K562 (cell line): ENCODE results near the gene FARP2. TPM values are rescaled to one million over a fixed set of nuclear protein-coding genes. Genes with fewer than 3 reads are reported as not detected.
A peak's percentile ranks its signal among the peaks of the same experiment; 100 is the strongest.

Experiments used
- ATAC-seq: fragments of 200-7000 bp; cut with Tn5 transposase; 3 replicates; pipeline ENCODE4 v1.9.1; 2020; ENCODE audit warnings: moderate library complexity
- BruUV-seq: library from RNA; stranded (reverse); fragments of 400-500 nt; replicated peaks from 2 replicates; lab custom pipeline; 2021; lab: Mats Ljungman, UMichigan
- CTCF ChIA-PET: fragments of 300-600 bp; formaldehyde crosslinking; extraction: SDS; loops from one replicate; lab custom pipeline; 2021; ENCODE audit warnings: low intra/inter-chr PET ratio; lab: Yijun Ruan, JAX
- POLR2A ChIA-PET: fragments of 300-600, 350-650 bp; sonication (Branson Sonifier 250); formaldehyde crosslinking; extraction: SDS; loops from one replicate; lab custom pipeline; 2021; ENCODE audit warnings: antibody characterized with exemption, inconsistent platforms; lab: Yijun Ruan, JAX
- DNase-seq, 4 experiments: peaks; one replicate each; pipeline versions ENCODE4 v3.0.0 to v3.0.0-alpha.2; 2011 to 2018; ENCODE audit warnings: low spot score in 3 of 4, mixed read lengths in 3 of 4; ENCODE audit errors: extremely low read depth in 1 of 4
- FAIRE-seq: peaks from 2 replicates; lab custom pipeline; 2011; peaks lifted over from hg19 to GRCh38; lab: Jason Lieb, UNC
- H2AFZ ChIP-seq: 2 replicates; pipeline ENCODE4 v1.6.0; 2011; ENCODE audit warnings: low read depth, low read length, control low read depth, inconsistent platforms
- H3K27ac ChIP-seq: fragments of 200-600 bp; 3 replicates; pipeline ENCODE4 v1.8.0; 2011; ENCODE audit warnings: low read depth, mild to moderate bottlenecking, control low read depth, inconsistent platforms, low read length, moderate library complexity, mixed read lengths; ENCODE audit errors: extremely low read depth
- H3K27me3 ChIP-seq, 2 experiments: fragments of 300-600 bp in 1 of 2; 2 replicates in 1 of 2; 3 replicates in 1 of 2; pipeline versions ENCODE4 v1.6.0 to v1.8.0; 2011; ENCODE audit warnings: inconsistent platforms in 2 of 2, low read length in 2 of 2, mild to moderate bottlenecking in 1 of 2, mixed read lengths in 1 of 2, moderate library complexity in 1 of 2; ENCODE audit not compliant: control insufficient read depth in 2 of 2, insufficient read depth in 2 of 2
- H3K36me3 ChIP-seq: fragments of 300-600 bp; 3 replicates; pipeline ENCODE4 v1.8.0; 2011; ENCODE audit warnings: mild to moderate bottlenecking, low read length, inconsistent platforms; ENCODE audit not compliant: control insufficient read depth, insufficient read depth
- H3K4me1 ChIP-seq, 2 experiments: fragments of 200-600 bp in 1 of 2; replicated peaks in 1 of 2; 2 replicates in 1 of 2; 3 replicates in 1 of 2; pipeline versions ENCODE4 v1.5.1 to v1.8.0; 2011; ENCODE audit warnings: inconsistent platforms in 2 of 2, low read length in 2 of 2, mild to moderate bottlenecking in 1 of 2, mixed read lengths in 1 of 2, moderate library complexity in 1 of 2; ENCODE audit not compliant: control insufficient read depth in 2 of 2, insufficient read depth in 2 of 2
- H3K4me2 ChIP-seq: 2 replicates; pipeline ENCODE4 v1.6.1; 2011; ENCODE audit warnings: low read length, control low read depth, inconsistent platforms, mixed read lengths; ENCODE audit not compliant: insufficient read depth
- H3K4me3 ChIP-seq: fragments of 200-600 bp; sonication (generic), shearing (Covaris generic); 2 replicates; pipeline ENCODE4 v1.5.1; 2016; ENCODE audit warnings: control low read depth, inconsistent platforms
- H3K79me2 ChIP-seq: fragments of 200-600 bp; 3 replicates; pipeline ENCODE4 v1.8.0; 2011; ENCODE audit warnings: low read length, inconsistent platforms; ENCODE audit not compliant: control insufficient read depth, insufficient read depth
- H3K9ac ChIP-seq, 2 experiments: 2 replicates each; pipeline versions ENCODE4 v1.6.0 to v1.6.1; 2011; ENCODE audit warnings: low read depth in 2 of 2, low read length in 2 of 2, control low read depth in 1 of 2, inconsistent platforms in 1 of 2, mild to moderate bottlenecking in 1 of 2, mixed read lengths in 1 of 2; ENCODE audit not compliant: insufficient read depth in 1 of 2
- H3K9me1 ChIP-seq: one replicate; pipeline ENCODE4 v1.6.0; 2011; ENCODE audit warnings: inconsistent platforms, mild to moderate bottlenecking, low read length, moderate library complexity; ENCODE audit not compliant: control insufficient read depth, insufficient read depth
- H3K9me3 ChIP-seq: replicated peaks from 2 replicates; pipeline ENCODE4 v1.5.1; 2011; ENCODE audit warnings: low read depth, low read length, inconsistent platforms; ENCODE audit not compliant: control insufficient read depth, insufficient read depth
- H4K20me1 ChIP-seq: replicated peaks from 2 replicates; pipeline ENCODE4 v1.6.1; 2011; ENCODE audit warnings: low read length, inconsistent platforms, mixed read lengths; ENCODE audit not compliant: control insufficient read depth, insufficient read depth
- C11orf30 ChIP-seq: fragments of 450-650 bp; IDR thresholded peaks from 2 replicates; pipeline ENCODE4 v1.6.1; 2016; ENCODE audit warnings: low read depth, mild to moderate bottlenecking
- CC2D1A ChIP-seq: fragments of 450-650 bp; IDR thresholded peaks from 2 replicates; pipeline ENCODE4 v1.6.1; 2017; ENCODE audit warnings: mild to moderate bottlenecking
- CCAR2 ChIP-seq: fragments of 200-400 bp; formaldehyde crosslinking; IDR thresholded peaks from 2 replicates; pipeline ENCODE4 v1.6.1; 2017; ENCODE audit warnings: mild to moderate bottlenecking, low read depth, low read length
- CREBBP ChIP-seq: IDR thresholded peaks from one replicate; pipeline ENCODE4 v1.6.1; 2012; ENCODE audit warnings: low read depth, mild to moderate bottlenecking, control low read depth, inconsistent platforms, low read length
- CXXC5 ChIP-seq: fragments of 250-450 bp; sonication (Bioruptor Pico); IDR thresholded peaks from 2 replicates; pipeline ENCODE4 v1.8.0; 2022; ENCODE audit warnings: inconsistent platforms, mild to moderate bottlenecking, moderate library complexity
- EP400 ChIP-seq: fragments of 450-650 bp; IDR thresholded peaks from 2 replicates; pipeline ENCODE4 v1.6.1; 2017; ENCODE audit warnings: antibody characterized with exemption, mild to moderate bottlenecking, moderate library complexity
- NELFE ChIP-seq: IDR thresholded peaks from 2 replicates; pipeline ENCODE4 v1.6.1; 2011; ENCODE audit warnings: mild to moderate bottlenecking; ENCODE audit not compliant: insufficient read depth, insufficient read length
- NFRKB ChIP-seq: fragments of 450-650 bp; IDR thresholded peaks from 2 replicates; pipeline ENCODE4 v1.6.1; 2016; ENCODE audit warnings: low read depth
- POLR3A ChIP-seq: IDR thresholded peaks from 2 replicates; pipeline ENCODE4 v1.6.1; 2011; ENCODE audit warnings: borderline replicate concordance, mild to moderate bottlenecking, moderate library complexity; ENCODE audit not compliant: insufficient read length, insufficient read depth; ENCODE audit errors: extremely low read depth
- POU5F1 ChIP-seq: fragments of 150-350 bp; IDR thresholded peaks from 2 replicates; pipeline ENCODE4 v1.6.1; 2014; ENCODE audit warnings: borderline replicate concordance, low read length, low read depth, mild to moderate bottlenecking; ENCODE audit not compliant: partially characterized antibody
- SMARCA5 ChIP-seq: fragments of 450-650 bp; IDR thresholded peaks from 2 replicates; pipeline ENCODE4 v1.6.1; 2016
- STAT5B ChIP-seq: fragments of 250-450 bp; sonication (Bioruptor Pico); IDR thresholded peaks from 2 replicates; pipeline ENCODE4 v1.8.0; 2021; ENCODE audit warnings: mild to moderate bottlenecking, inconsistent platforms
- YY1 ChIP-seq, 3 experiments: IDR thresholded peaks; 2 replicates each; pipeline ENCODE4 v1.6.1; 2011; ENCODE audit warnings: low read length in 2 of 3, mild to moderate bottlenecking in 2 of 3, moderate library complexity in 2 of 3, borderline replicate concordance in 1 of 3, control low read depth in 1 of 3, low read depth in 1 of 3; ENCODE audit not compliant: insufficient read depth in 3 of 3, insufficient replicate concordance in 2 of 3, control insufficient read depth in 1 of 3, insufficient read length in 1 of 3; ENCODE audit errors: extremely low read depth in 1 of 3
- ZNF316 ChIP-seq: fragments of 450-650 bp; IDR thresholded peaks from 2 replicates; pipeline ENCODE4 v1.6.1; 2016
- ZNF561 ChIP-seq: fragments of 450-650 bp; formaldehyde crosslinking; conservative IDR thresholded peaks from 2 replicates; pipeline ENCODE4 v1.4.0; 2020; ENCODE audit warnings: mild to moderate bottlenecking, moderate library complexity
- WGBS: fragments of 100-300 bp; shearing (Covaris generic); methylation state at CpG from one replicate; pipeline ENCODE4 v1.1.6; 2016; ENCODE audit warnings: low coverage, mixed read lengths; ENCODE audit not compliant: insufficient coverage; ENCODE audit errors: missing lambda C conversion rate; 5-methylcytosine and 5-hydroxymethylcytosine counted together
- in situ Hi-C: fragments of 300-500 bp; cut with MboI; formaldehyde crosslinking; loops from 4 replicates; pipeline ENCODE4 v1.15.0; 2018; ENCODE audit warnings: inconsistent platforms, mixed read lengths
- intact Hi-C: fragments of 100-400 bp; cut with micrococcal nuclease; formaldehyde crosslinking; loops from 2 replicates; pipeline ENCODE4 v1.14.2; 2022
- polyA plus RNA-seq, 8 experiments: library from polyadenylated mRNA; depleted of rRNA in 4 of 8; stranded (reverse) in 5 of 8; unstranded in 3 of 8; fragments of >200 nt; fragmentation: Nextera tagmentation in 2 of 8; fragmentation: Illumina TruSeq in 1 of 8; extraction: Ambion mirVana in 2 of 8; extraction: Trizol in 1 of 8; gene quantifications; 2 replicates each; pipeline versions ENCODE4 v1.2.1 to v1.2.3, GENCODE V29; 2011 to 2014; ENCODE audit warnings: inconsistent platforms in 1 of 8, missing spikeins in 1 of 8
- total RNA-seq, 7 experiments: library from RNA; depleted of rRNA in 6 of 7; stranded (reverse); fragments of >200 nt in 6 of 7; fragmentation: Illumina TruSeq in 2 of 7; extraction: Trizol in 2 of 7; gene quantifications; 2 replicates each; pipeline versions ENCODE4 v1.2.1 to v1.2.3, GENCODE V29; 2011 to 2021; ENCODE audit warnings: low replicate concordance in 1 of 7

The FARP2 gene
- total and polyA plus RNA-seq, 9 of the 15 experiments (the other 6 are each of a cell fraction or from before 2014, with no cell fraction given), result 4.1 to 38.1 (median 21.1) TPM

DNA sequence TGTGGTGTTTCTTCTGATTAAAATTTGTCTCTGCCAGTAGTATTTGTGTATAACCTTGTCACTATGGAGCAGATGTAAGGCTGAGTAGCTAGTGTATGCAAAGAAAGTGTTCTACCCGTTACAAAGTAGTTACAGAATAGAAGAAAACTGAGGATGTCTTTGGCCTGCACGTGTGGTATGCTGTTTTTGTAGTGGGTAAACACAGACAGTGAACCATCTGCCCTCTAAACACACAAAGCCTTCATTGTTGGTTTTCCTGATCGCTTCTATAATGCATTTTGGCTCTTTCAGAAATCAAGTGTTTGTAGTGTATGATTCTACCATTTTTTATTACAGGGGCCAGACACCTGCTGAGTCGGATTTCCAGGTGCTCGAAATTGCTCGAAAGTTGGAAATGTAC lies 61.5 kb downstream of the FARP2 start:
- in situ Hi-C loops, result no loop called here
- CTCF ChIA-PET, result no interaction called here
- ATAC-seq (no peak), DNase-seq (no peak), FAIRE-seq (no peak)
- Histone ChIP-seq H3K9ac (no peak overlapping the region), H4K20me1 (no peaks in the 10 kb centered on the region), H3K27me3 (no peaks in the 10 kb centered on the region), H3K79me2 (no peaks in the 10 kb centered on the region), H2AFZ (no peak overlapping the region), H3K27ac (no peak overlapping the region), H3K9me1 (no peaks in the 10 kb centered on the region), H3K9me3 (no peaks in the 10 kb centered on the region), H3K36me3 (peaks cover 59% of the 10 kb centered on the region; the same call in 2 of the 3 replicates), H3K4me3 (no peak overlapping the region), H3K4me1 (no peaks in the 10 kb centered on the region), H3K4me2 (no peak overlapping the region)
- BruUV-seq, result no TSS peak
- POLR2A ChIA-PET, result no interaction called here
- no peak for TF ChIP-seq STAT5B
- TF ChIP-seq NFRKB, result no peak
- TF ChIP-seq POU5F1, result no peak
- TF ChIP-seq CXXC5 (CRISPR knock-in tag), result no peak
- no peak for TF ChIP-seq CC2D1A
- TF ChIP-seq NELFE, result no peak
- 74% methylated on average over 4 of the region's 6 CpGs for WGBS
- intact Hi-C loops, result no loop called here

- H3K4me2 ChIP-seq, result no peak overlapping the region
- DNase-seq (peak in 1 of 4 experiments; percentile 16), ATAC-seq (no peak), FAIRE-seq (no peak)
- no peaks in the 10 kb centered on the region for H3K27me3 ChIP-seq
- no peaks in the 10 kb centered on the region for H3K4me1 ChIP-seq
- in situ Hi-C loops (no loop called here), intact Hi-C loops (no loop called here)
- ChIA-PET CTCF (no interaction called here), POLR2A (no interaction called here)
- 76% methylated on average over 2 of the region's 3 CpGs for WGBS
- H2AFZ ChIP-seq, result no peak overlapping the region
- no peak overlapping the region for H3K27ac ChIP-seq
- no peak for TF ChIP-seq SMARCA5
- peak; percentile 56; the same call in 1 of the 2 replicates for TF ChIP-seq ZNF316
- peak; percentile 43; the same call in 1 of the 2 replicates for TF ChIP-seq C11orf30
- no peak for TF ChIP-seq CREBBP
- no peak for TF ChIP-seq EP400
- TF ChIP-seq YY1 (IDR thresholded peaks at IDR 0.05; ENCODE audit: borderline replicate concordance in 1 of 3, control insufficient read depth in 1 of 3, extremely low read depth in 1 of 3, insufficient read depth in 3 of 3, insufficient read length in 1 of 3, insufficient replicate concordance in 2 of 3, low read depth in 1 of 3, low read length in 2 of 3), result peak in 1 of 3 experiments; percentile 54
- no peak for TF ChIP-seq CCAR2
- TF ChIP-seq ZNF561 (CRISPR knock-in tag), result no peak
- TF ChIP-seq POLR3A, result no peak
- no peaks in the 10 kb centered on the region for H3K9me3 ChIP-seq
- no peaks in the 10 kb centered on the region for H3K79me2 ChIP-seq
- H3K4me3 ChIP-seq, result no peak overlapping the region
- H3K9ac ChIP-seq, result no peak overlapping the region
- no TSS peak for BruUV-seq
- no peaks in the 10 kb centered on the region for H3K9me1 ChIP-seq
- peaks cover 29% of the 10 kb centered on the region; the same call in 1 of the 3 replicates for H3K36me3 ChIP-seq
- H4K20me1 ChIP-seq, result no peaks in the 10 kb centered on the region
Measured at GRCh38 chr2:241421330-241421729, 65.2 kb downstream of the FARP2 start.
